ENCODE results near the gene FADS1. TPM values are rescaled to one million over a fixed set of nuclear protein-coding genes. Genes with fewer than 3 reads are reported as not detected.
A peak's percentile ranks its signal among the peaks of the same experiment; 100 is the strongest.

FADS1 gene
- total RNA-seq, 2 donors from 2014 or later: 28.8 to 29.8 TPM

GRCh38 chr11:61848631-61849030 lies 31.8 kb upstream of the FADS1 start:
- DNase-seq (ENCODE audit: low spot score): no peak
- intact Hi-C loops (cut with DNase I): no loop called here

GRCh38 chr11:61847914-61848581 lies 31.2 kb upstream of the FADS1 start:
- intact Hi-C loops (cut with DNase I): no loop called here
- no peak for DNase-seq (ENCODE audit: low spot score)

- intact Hi-C loops (cut with DNase I): no loop called here
- no peak for DNase-seq (ENCODE audit: low spot score)
Measured at GRCh38 chr11:61846362-61847020, 29.7 kb upstream of the FADS1 start.

GRCh38 chr11:61844909-61845565 lies 28.2 kb upstream of the FADS1 start:
- no peak for DNase-seq (ENCODE audit: low spot score)
- intact Hi-C loops (cut with DNase I): no loop called here

GRCh38 chr11:61842528-61842820 lies 25.7 kb upstream of the FADS1 start:
- intact Hi-C loops (cut with DNase I): no loop called here
- DNase-seq (ENCODE audit: low spot score): peak; percentile 72

GRCh38 chr11:61841636-61842527 lies 25.1 kb upstream of the FADS1 start:
- DNase-seq (ENCODE audit: low spot score): peak; percentile 74
- intact Hi-C loops (cut with DNase I): no loop called here

- DNase-seq (ENCODE audit: low spot score): peak; percentile 62
- intact Hi-C loops (cut with DNase I): no loop called here
Measured at GRCh38 chr11:61840371-61840770, 23.6 kb upstream of the FADS1 start.

GRCh38 chr11:61839742-61840141 lies 22.9 kb upstream of the FADS1 start:
- intact Hi-C loops (cut with DNase I): no loop called here
- no peak for DNase-seq (ENCODE audit: low spot score)

GRCh38 chr11:61838921-61839320 lies 22.1 kb upstream of the FADS1 start:
- intact Hi-C loops (cut with DNase I): no loop called here
- peak; percentile 56 for DNase-seq (ENCODE audit: low spot score)

- intact Hi-C loops (cut with DNase I): no loop called here
- peak; percentile 43 for DNase-seq (ENCODE audit: low spot score)
Measured at GRCh38 chr11:61838501-61838900, 21.7 kb upstream of the FADS1 start.

GRCh38 chr11:61837411-61838005 lies 20.7 kb upstream of the FADS1 start:
- intact Hi-C loops (cut with DNase I): no loop called here
- peak; percentile 68 for DNase-seq (ENCODE audit: low spot score)

- intact Hi-C loops (cut with DNase I): no loop called here
- DNase-seq (ENCODE audit: low spot score): peak; percentile 70
Measured at GRCh38 chr11:61836193-61836592, 19.4 kb upstream of the FADS1 start.

- intact Hi-C loops (cut with DNase I): no loop called here
- peak; percentile 93 for DNase-seq (ENCODE audit: low spot score)
Measured at GRCh38 chr11:61834278-61835048, 17.7 kb upstream of the FADS1 start.

GRCh38 chr11:61833926-61834277 lies 17.1 kb upstream of the FADS1 start:
- intact Hi-C loops (cut with DNase I): no loop called here
- peak; percentile 71 for DNase-seq (ENCODE audit: low spot score)

GRCh38 chr11:61833471-61833870 lies 16.7 kb upstream of the FADS1 start:
- intact Hi-C loops (cut with DNase I): no loop called here
- DNase-seq (ENCODE audit: low spot score): peak; percentile 45

- DNase-seq (ENCODE audit: low spot score): peak; percentile 64
- intact Hi-C loops (cut with DNase I): no loop called here
Measured at GRCh38 chr11:61832754-61833153, 16.0 kb upstream of the FADS1 start.

GRCh38 chr11:61832207-61832606 lies 15.4 kb upstream of the FADS1 start:
- peak; percentile 20 for DNase-seq (ENCODE audit: low spot score)
- intact Hi-C loops (cut with DNase I): no loop called here

- no peak for DNase-seq (ENCODE audit: low spot score)
- intact Hi-C loops (cut with DNase I): no loop called here
Measured at GRCh38 chr11:61830237-61831105, 13.7 kb upstream of the FADS1 start.
